Mesendoderm (in vitro differentiated cells): Measurements from ENCODE around the gene MGRN1.
"Not testable (repeated sequence)": the region's sequence is repeated elsewhere in the genome, so short reads cannot be mapped to it uniquely, and the experiment has no call there.

ENCODE experiments used
- DNase-seq: peaks from one replicate; pipeline ENCODE4 v3.0.0; 2013
- H2AK5ac ChIP-seq: 2 replicates; pipeline ENCODE4 v1.6.1; 2013; ENCODE audit warnings: low read length, inconsistent platforms
- H2BK120ac ChIP-seq: 2 replicates; pipeline ENCODE4 v1.6.1; 2013; ENCODE audit warnings: low read depth, mild to moderate bottlenecking, low read length, moderate library complexity, mixed read lengths
- H2BK15ac ChIP-seq: replicated peaks from 2 replicates; pipeline ENCODE4 v1.6.1; 2013; ENCODE audit warnings: low read depth, mild to moderate bottlenecking, moderate library complexity
- H2BK5ac ChIP-seq: 2 replicates; pipeline ENCODE4 v1.6.1; 2013; ENCODE audit warnings: low read length, inconsistent platforms
- H3K18ac ChIP-seq: 2 replicates; pipeline ENCODE4 v1.6.1; 2013; ENCODE audit warnings: mild to moderate bottlenecking, low read length, mixed read lengths
- H3K23ac ChIP-seq: one replicate; pipeline ENCODE4 v1.6.1; 2013; ENCODE audit warnings: low read length
- H3K27ac ChIP-seq: 2 replicates; pipeline ENCODE4 v1.5.1; 2013; ENCODE audit warnings: low read depth, mild to moderate bottlenecking, inconsistent platforms, low read length, moderate library complexity
- H3K27me3 ChIP-seq: 2 replicates; pipeline ENCODE4 v1.6.1; 2013; ENCODE audit warnings: low read length, control low read depth, mild to moderate bottlenecking, inconsistent platforms; ENCODE audit not compliant: insufficient read depth, poor library complexity
- H3K36me3 ChIP-seq: 2 replicates; pipeline ENCODE4 v1.6.1; 2013; ENCODE audit warnings: low read length, inconsistent platforms; ENCODE audit not compliant: control insufficient read depth, insufficient read depth
- H3K4ac ChIP-seq: one replicate; pipeline ENCODE4 v1.6.1; 2013; ENCODE audit warnings: low read depth, mild to moderate bottlenecking, low read length, moderate library complexity
- H3K4me1 ChIP-seq: 2 replicates; pipeline ENCODE4 v1.6.1; 2013; ENCODE audit warnings: low read depth, low read length, inconsistent platforms; ENCODE audit not compliant: control insufficient read depth
- H3K4me2 ChIP-seq: 2 replicates; pipeline ENCODE4 v1.6.1; 2013; ENCODE audit warnings: low read length
- H3K4me3 ChIP-seq: 2 replicates; pipeline ENCODE4 v1.5.1; 2013; ENCODE audit warnings: mild to moderate bottlenecking, low read length
- H3K56ac ChIP-seq: one replicate; pipeline ENCODE4 v1.6.1; 2013; ENCODE audit warnings: low read length
- H3K79me1 ChIP-seq: 2 replicates; pipeline ENCODE4 v1.6.1; 2013; ENCODE audit warnings: low read length, inconsistent platforms
- H3K79me2 ChIP-seq: 2 replicates; pipeline ENCODE4 v1.6.1; 2013; ENCODE audit warnings: mild to moderate bottlenecking, low read length; ENCODE audit not compliant: control insufficient read depth, insufficient read depth
- H3K9ac ChIP-seq: 2 replicates; pipeline ENCODE4 v1.6.1; 2013; ENCODE audit warnings: low read length, inconsistent platforms
- H4K5ac ChIP-seq: one replicate; pipeline ENCODE4 v1.6.1; 2013; ENCODE audit warnings: low read length
- H4K8ac ChIP-seq: one replicate; pipeline ENCODE4 v1.6.1; 2013; ENCODE audit warnings: low read depth, mild to moderate bottlenecking, control low read depth, low read length, moderate library complexity
- WGBS: extraction: QIAGEN DNeasy Blood & Tissue Kit; methylation state at CpG from one replicate; pipeline ENCODE4 v1.1.7; 2013; ENCODE audit warnings: low lambda C conversion rate, missing lambda C conversion rate; ENCODE audit not compliant: insufficient coverage; ENCODE audit errors: extremely low coverage; 5-methylcytosine and 5-hydroxymethylcytosine counted together

MGRN1 gene

DNA sequence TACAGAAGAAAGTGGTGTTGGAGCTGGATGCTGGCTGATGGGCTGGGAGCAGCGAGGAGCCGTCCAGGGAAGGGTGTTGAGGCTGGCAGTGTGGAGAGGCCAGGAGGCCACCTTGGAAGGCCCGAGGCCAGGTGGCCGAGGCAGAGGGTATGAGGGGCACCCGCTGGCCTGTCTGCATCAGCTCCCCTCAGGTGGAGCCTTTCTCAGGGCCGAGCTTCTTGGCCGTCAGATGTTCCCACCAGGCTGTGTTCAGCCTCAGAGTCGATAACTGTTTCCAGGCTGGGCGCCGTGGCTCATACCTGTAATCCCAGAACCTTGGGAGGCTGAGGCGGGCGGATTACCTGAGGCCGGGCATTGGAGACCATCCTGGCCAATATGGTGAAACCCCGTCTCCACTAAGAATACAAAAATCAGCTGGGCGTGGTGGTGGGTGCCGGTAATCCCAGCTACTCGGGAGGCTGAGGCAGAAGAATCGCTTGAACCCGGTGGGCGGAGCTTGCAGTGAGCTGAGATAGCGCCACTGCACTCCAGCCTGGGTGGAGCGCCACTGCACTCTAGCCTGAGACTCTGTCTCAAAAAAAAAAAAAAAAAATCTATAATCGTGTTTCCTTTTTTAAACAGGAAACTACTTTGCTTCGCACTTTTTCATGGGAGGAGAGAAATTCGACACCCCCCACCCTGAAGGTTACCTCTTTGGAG, 25.3 kb downstream of the MGRN1 start:
- Histone ChIP-seq H3K9ac (no peak overlapping the region), H3K4me1 (no peaks in the 10 kb centered on the region), H3K23ac (no peak overlapping the region), H2BK120ac (no peak overlapping the region), H4K8ac (no peak overlapping the region), H3K4me3 (no peak overlapping the region), H2BK5ac (no peak overlapping the region), H3K79me2 (no peaks in the 10 kb centered on the region), H2AK5ac (no peak overlapping the region), H3K36me3 (no peaks in the 10 kb centered on the region), H3K79me1 (peaks cover 5% of the 10 kb centered on the region), H4K5ac (no peak overlapping the region), H3K27ac (no peak overlapping the region), H3K4me2 (no peak overlapping the region), H3K18ac (no peak overlapping the region), H3K27me3 (no peaks in the 10 kb centered on the region), H3K4ac (no peak overlapping the region), H3K56ac (no peak overlapping the region), H2BK15ac (no peak overlapping the region)
- no CpG with 5 or more reads among the region's 25 CpGs for WGBS
- no peak for DNase-seq

DNA sequence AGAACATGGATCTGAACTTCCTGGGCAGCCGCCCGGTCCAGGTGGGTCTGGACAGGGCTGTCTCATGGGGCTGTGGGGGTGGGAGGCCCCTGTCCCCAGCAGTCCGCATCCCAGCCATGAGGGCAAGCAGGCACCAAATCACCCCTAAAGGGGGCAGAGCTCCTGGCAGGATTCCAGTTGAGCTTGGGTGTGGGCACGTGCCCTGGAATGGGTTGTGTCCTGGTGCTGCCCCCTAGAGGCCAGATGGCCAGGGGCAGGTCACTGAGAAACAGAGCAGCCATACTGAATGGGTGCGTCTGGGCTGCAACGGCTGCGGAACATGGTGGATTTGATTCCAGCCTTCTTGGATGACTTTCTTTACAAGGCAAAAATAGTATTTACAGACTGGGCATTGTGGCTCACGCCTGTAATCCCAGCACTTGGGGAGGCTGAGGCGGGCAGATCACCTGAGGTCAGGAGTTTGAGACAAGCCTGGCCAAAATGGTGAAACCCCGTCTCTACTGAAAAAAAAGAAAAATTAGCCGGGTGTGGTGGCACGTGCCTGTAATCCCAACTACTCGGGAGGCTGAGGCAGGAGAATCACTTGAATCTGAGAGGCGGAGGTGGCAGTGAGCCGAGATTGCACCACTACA, 25.9 kb downstream of the MGRN1 start:
- H2AK5ac ChIP-seq, H3K56ac ChIP-seq, H3K9ac ChIP-seq, H3K4me3 ChIP-seq, H4K5ac ChIP-seq, H3K23ac ChIP-seq, H3K27me3 ChIP-seq, H3K36me3 ChIP-seq, H3K18ac ChIP-seq, H3K4ac ChIP-seq, H2BK120ac ChIP-seq, H3K4me1 ChIP-seq, H2BK15ac ChIP-seq, H2BK5ac ChIP-seq, H3K79me1 ChIP-seq, H3K27ac ChIP-seq, H3K4me2 ChIP-seq, H4K8ac ChIP-seq, H3K79me2 ChIP-seq: not testable (repeated sequence)
- no CpG with 5 or more reads among the region's 15 CpGs for WGBS
- DNase-seq: peak; percentile 88

DNA sequence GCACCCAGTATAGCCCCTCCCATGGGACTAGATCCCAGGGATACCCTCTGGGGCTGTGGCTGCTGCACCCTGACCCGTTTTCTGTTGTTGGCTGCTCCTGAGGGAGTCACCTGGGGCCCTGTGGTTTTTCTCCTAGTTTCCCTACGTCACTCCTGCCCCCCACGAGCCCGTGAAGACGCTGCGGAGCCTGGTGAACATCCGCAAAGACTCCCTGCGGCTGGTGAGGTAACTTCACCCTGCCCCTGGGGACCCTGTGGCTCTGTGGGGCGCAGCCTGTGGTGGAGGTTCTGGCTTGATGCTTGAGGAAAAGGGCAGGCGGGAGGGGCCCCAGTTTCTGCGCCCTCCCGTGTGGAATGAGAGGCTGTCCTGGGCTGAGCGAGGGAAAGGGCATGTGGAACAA, 27.2 kb downstream of the MGRN1 start:
- no peak overlapping the region for H3K4me2 ChIP-seq
- peaks cover 2% of the 10 kb centered on the region for H3K79me1 ChIP-seq
- H4K5ac ChIP-seq: no peak overlapping the region
- no peak overlapping the region for H3K4ac ChIP-seq
- H3K4me3 ChIP-seq: no peak overlapping the region
- no peak overlapping the region for H3K23ac ChIP-seq
- no peak for DNase-seq
- H3K27me3 ChIP-seq: no peaks in the 10 kb centered on the region
- no CpG with 5 or more reads among the region's 13 CpGs for WGBS
- H3K9ac ChIP-seq: no peak overlapping the region
- no peak overlapping the region for H2BK15ac ChIP-seq
- H3K79me2 ChIP-seq: no peaks in the 10 kb centered on the region
- no peak overlapping the region for H2BK120ac ChIP-seq
- no peak overlapping the region for H3K27ac ChIP-seq
- H4K8ac ChIP-seq: no peak overlapping the region
- no peak overlapping the region for H2BK5ac ChIP-seq
- no peak overlapping the region for H2AK5ac ChIP-seq
- H3K56ac ChIP-seq: no peak overlapping the region
- H3K4me1 ChIP-seq: no peaks in the 10 kb centered on the region
- no peak overlapping the region for H3K18ac ChIP-seq
- H3K36me3 ChIP-seq: no peaks in the 10 kb centered on the region

DNA sequence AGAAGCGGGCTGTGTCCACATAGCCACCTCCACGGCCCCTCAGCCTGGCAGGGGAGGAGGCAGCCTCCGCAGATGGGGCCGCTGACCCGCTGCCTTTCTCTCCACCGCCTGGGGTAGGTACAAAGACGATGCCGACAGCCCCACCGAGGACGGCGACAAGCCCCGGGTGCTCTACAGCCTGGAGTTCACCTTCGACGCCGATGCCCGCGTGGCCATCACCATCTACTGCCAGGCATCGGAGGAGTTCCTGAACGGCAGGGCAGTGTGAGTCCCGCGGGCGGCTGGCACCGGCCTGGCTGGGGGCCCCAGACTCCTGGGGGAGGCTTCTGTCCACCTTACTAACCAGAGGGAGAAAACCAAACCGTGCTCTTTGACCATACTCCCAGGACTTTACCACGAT, 27.9 kb downstream of the MGRN1 start:
- H2BK120ac ChIP-seq: no peak overlapping the region
- H4K5ac ChIP-seq: no peak overlapping the region
- H3K23ac ChIP-seq: no peak overlapping the region
- H2BK15ac ChIP-seq: no peak overlapping the region
- DNase-seq: no peak
- H3K18ac ChIP-seq: no peak overlapping the region
- no peaks in the 10 kb centered on the region for H3K79me2 ChIP-seq
- no peak overlapping the region for H3K56ac ChIP-seq
- H3K4me2 ChIP-seq: no peak overlapping the region
- H3K79me1 ChIP-seq: peaks cover under 1% of the 10 kb centered on the region
- H3K4me1 ChIP-seq: no peaks in the 10 kb centered on the region
- no CpG with 5 or more reads among the region's 25 CpGs for WGBS
- no peaks in the 10 kb centered on the region for H3K36me3 ChIP-seq
- H3K27ac ChIP-seq: no peak overlapping the region
- H2BK5ac ChIP-seq: no peak overlapping the region
- no peak overlapping the region for H3K9ac ChIP-seq
- no peak overlapping the region for H3K4ac ChIP-seq
- H3K27me3 ChIP-seq: no peaks in the 10 kb centered on the region
- H4K8ac ChIP-seq: no peak overlapping the region
- no peak overlapping the region for H2AK5ac ChIP-seq
- H3K4me3 ChIP-seq: no peak overlapping the region

DNA sequence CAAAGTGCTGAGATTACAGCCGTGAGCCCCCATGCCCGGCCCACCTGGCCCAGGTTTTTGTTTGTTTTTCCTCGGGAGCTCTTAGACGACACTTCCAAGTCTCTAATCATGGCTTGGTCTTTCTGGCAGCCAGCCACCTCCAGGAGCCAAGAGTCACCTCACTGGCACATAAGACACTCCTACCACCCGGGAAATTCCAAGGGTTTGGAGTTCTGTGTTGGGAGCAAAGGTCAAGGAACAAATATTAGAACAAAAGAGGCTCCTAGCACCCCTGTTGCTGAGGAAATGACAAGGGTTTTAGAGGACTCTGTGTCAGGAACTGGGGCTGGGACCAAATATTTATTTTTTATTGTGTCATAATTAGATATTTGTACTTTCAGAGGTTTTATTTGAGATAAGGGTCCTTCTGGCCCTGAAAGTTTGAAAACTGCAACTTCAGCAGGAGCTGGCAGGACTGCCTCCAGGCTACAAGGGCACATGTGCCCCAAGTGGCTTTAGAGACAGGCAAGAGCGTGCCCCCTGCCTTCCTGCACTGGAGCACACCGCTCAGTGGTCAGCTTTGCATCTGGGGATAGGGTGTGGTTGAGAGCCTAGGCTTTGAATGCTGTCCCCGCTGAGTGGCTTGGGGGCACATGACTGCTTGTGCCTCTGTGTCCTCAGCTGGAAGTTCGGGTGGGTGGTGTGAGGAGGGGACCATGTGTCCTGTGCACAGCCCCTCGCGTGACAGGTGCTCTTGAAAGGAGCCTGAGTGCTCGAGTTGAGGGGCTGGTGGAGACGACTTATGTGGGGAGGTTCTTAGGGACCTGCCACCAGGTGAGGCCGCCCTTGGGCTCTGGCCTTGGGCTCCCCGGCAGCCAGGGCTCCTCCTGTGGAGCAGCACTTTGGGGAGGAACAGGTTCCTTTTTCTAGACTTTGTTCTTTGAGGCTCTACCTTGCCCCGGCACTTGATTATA, 29.7 kb downstream of the MGRN1 start:
- no CpG with 5 or more reads among the region's 16 CpGs for WGBS
- H4K5ac ChIP-seq: no peak overlapping the region
- no peak overlapping the region for H2BK120ac ChIP-seq
- H3K27ac ChIP-seq: no peak overlapping the region
- H2BK5ac ChIP-seq: no peak overlapping the region
- no peaks in the 10 kb centered on the region for H3K27me3 ChIP-seq
- H2BK15ac ChIP-seq: no peak overlapping the region
- H3K4me1 ChIP-seq: no peaks in the 10 kb centered on the region
- no peak overlapping the region for H2AK5ac ChIP-seq
- H3K56ac ChIP-seq: no peak overlapping the region
- H3K4me2 ChIP-seq: no peak overlapping the region
- H3K18ac ChIP-seq: no peak overlapping the region
- DNase-seq: no peak
- H3K79me2 ChIP-seq: no peaks in the 10 kb centered on the region
- no peak overlapping the region for H3K4me3 ChIP-seq
- no peaks in the 10 kb centered on the region for H3K36me3 ChIP-seq
- no peak overlapping the region for H4K8ac ChIP-seq
- H3K9ac ChIP-seq: no peak overlapping the region
- H3K23ac ChIP-seq: no peak overlapping the region
- H3K79me1 ChIP-seq: no peaks in the 10 kb centered on the region
- H3K4ac ChIP-seq: no peak overlapping the region
